ENCODE results near the gene ARL13B.

GRCh38 chr3:94061297-94061696 lies 81.3 kb downstream of the ARL13B start:
- TF ChIP-seq CTCF (IDR thresholded peaks at IDR 0.05) (no peak), EZH2 (IDR thresholded peaks at IDR 0.05; ENCODE audit: borderline replicate concordance, insufficient read depth, low read depth, low read length, poor library complexity, severe bottlenecking) (no peak)
